Measurements from ENCODE around the gene PPP2R5B.

DNA sequence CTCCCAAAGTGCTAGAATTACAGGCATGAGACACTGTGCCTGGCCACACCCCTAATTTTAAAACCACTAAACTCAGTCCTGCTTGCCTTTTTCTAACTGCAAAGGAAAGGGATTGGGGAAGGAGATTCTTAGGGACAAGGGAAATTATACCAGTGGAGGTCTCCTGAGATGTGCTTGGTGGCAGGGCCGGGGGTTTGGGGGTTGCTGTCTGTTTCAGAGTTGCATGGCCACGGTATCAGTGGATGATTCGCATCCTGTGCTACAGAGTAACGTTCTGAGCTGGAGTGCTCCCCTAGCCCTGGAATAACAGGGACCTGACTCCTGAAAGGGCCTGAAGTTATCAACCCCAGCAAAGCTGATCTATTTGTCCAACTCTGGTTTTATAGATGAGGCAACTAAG is 12.1 kb downstream of the PPP2R5B start:
- no peak for TF ChIP-seq POLR2AphosphoS5 (IDR thresholded peaks at IDR 0.05; ENCODE audit: low read depth, low read length)
- TF ChIP-seq CTCF (IDR thresholded peaks at IDR 0.05): no peak
- no peak for TF ChIP-seq SIN3A (IDR thresholded peaks at IDR 0.05; ENCODE audit: borderline replicate concordance, insufficient read depth, low read depth, low read length)
- TF ChIP-seq TCF7L2 (IDR thresholded peaks at IDR 0.05; ENCODE audit: low read depth, low read length): no peak
- TF ChIP-seq, protein P1, sequence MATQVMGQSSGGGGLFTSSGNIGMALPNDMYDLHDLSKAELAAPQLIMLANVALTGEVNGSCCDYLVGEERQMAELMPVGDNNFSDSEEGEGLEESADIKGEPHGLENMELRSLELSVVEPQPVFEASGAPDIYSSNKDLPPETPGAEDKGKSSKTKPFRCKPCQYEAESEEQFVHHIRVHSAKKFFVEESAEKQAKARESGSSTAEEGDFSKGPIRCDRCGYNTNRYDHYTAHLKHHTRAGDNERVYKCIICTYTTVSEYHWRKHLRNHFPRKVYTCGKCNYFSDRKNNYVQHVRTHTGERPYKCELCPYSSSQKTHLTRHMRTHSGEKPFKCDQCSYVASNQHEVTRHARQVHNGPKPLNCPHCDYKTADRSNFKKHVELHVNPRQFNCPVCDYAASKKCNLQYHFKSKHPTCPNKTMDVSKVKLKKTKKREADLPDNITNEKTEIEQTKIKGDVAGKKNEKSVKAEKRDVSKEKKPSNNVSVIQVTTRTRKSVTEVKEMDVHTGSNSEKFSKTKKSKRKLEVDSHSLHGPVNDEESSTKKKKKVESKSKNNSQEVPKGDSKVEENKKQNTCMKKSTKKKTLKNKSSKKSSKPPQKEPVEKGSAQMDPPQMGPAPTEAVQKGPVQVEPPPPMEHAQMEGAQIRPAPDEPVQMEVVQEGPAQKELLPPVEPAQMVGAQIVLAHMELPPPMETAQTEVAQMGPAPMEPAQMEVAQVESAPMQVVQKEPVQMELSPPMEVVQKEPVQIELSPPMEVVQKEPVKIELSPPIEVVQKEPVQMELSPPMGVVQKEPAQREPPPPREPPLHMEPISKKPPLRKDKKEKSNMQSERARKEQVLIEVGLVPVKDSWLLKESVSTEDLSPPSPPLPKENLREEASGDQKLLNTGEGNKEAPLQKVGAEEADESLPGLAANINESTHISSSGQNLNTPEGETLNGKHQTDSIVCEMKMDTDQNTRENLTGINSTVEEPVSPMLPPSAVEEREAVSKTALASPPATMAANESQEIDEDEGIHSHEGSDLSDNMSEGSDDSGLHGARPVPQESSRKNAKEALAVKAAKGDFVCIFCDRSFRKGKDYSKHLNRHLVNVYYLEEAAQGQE (IDR thresholded peaks at IDR 0.05; ENCODE audit: insufficient read depth in 1 of 2, low read depth in 2 of 2, low read length in 1 of 2): no peak

Measured in Panc1 (cell line).